GM19455 (cell line): ENCODE measurements around the gene SERPINF2.
"Not testable (repeated sequence)": the region's sequence is repeated elsewhere in the genome, so short reads cannot be mapped to it uniquely, and the experiment has no call there.

Experiments used
- ATAC-seq: cut with Tn5 transposase; IDR thresholded peaks from one replicate; pipeline ENCODE4 v1.9.1; 2021; ENCODE audit not compliant: unreplicated experiment

The SERPINF2 gene

GRCh38 chr17:1786708-1787107 is 44.0 kb downstream of the SERPINF2 start:
- ATAC-seq = no peak

- ATAC-seq = no peak
These were observed 44.7 kb downstream of the SERPINF2 start for GRCh38 chr17:1787301-1787902.

- ATAC-seq = no peak
These were observed 47.3 kb downstream of the SERPINF2 start for GRCh38 chr17:1789936-1790335.

- no peak for ATAC-seq
These were observed 50.1 kb downstream of the SERPINF2 start for GRCh38 chr17:1792495-1793446.

- no peak for ATAC-seq
These were observed 50.8 kb downstream of the SERPINF2 start for GRCh38 chr17:1793447-1793806.

- no peak for ATAC-seq
These were observed 54.1 kb downstream of the SERPINF2 start for GRCh38 chr17:1796800-1797199.

GRCh38 chr17:1797323-1797722 is 54.7 kb downstream of the SERPINF2 start:
- ATAC-seq = no peak

- ATAC-seq = not testable (repeated sequence)
These were observed 55.2 kb downstream of the SERPINF2 start for GRCh38 chr17:1797846-1798245.

GRCh38 chr17:1800240-1800639 is 57.6 kb downstream of the SERPINF2 start:
- no peak for ATAC-seq

GRCh38 chr17:1800712-1801111 is 58.0 kb downstream of the SERPINF2 start:
- no peak for ATAC-seq

GRCh38 chr17:1802429-1802828 is 59.8 kb downstream of the SERPINF2 start:
- ATAC-seq = no peak

- no peak for ATAC-seq
These were observed 60.6 kb downstream of the SERPINF2 start for GRCh38 chr17:1803280-1803679.
